ENCODE results near the gene TUBGCP4. TPM values are rescaled to one million over a fixed set of nuclear protein-coding genes. Genes with fewer than 3 reads are reported as not detected.
"Not testable (repeated sequence)": the region's sequence is repeated elsewhere in the genome, so short reads cannot be mapped to it uniquely, and the experiment has no call there.

TUBGCP4 gene
- polyA plus RNA-seq, 1 donor from 2014 or later, result 19.8 TPM

GRCh38 chr15:43376017-43376705 lies 5.3 kb downstream of the TUBGCP4 start:
- H3K36me3 Mint-ChIP-seq, result peaks cover 7% of the 10 kb centered on the region

GRCh38 chr15:43378601-43379000 lies 7.7 kb downstream of the TUBGCP4 start:
- H3K4me3 Mint-ChIP-seq, result no peak overlapping the region
- peaks cover 7% of the 10 kb centered on the region for H3K36me3 Mint-ChIP-seq
- H3K27ac Mint-ChIP-seq, result no peak overlapping the region
- no peaks in the 10 kb centered on the region for H3K9me3 Mint-ChIP-seq
- H3K4me1 Mint-ChIP-seq, result peaks cover 4 to 7% (median 6%) of the 10 kb centered on the region in 3 donors
- no peaks in the 10 kb centered on the region for H3K27me3 Mint-ChIP-seq

More at GRCh38 chr15:43376017-43376705, 5.3 kb downstream of the TUBGCP4 start:
- Mint-ChIP-seq H3K27me3 (no peaks in the 10 kb centered on the region), H3K4me3 (peak overlapping the region in 2 of 4 donors; percentile 34 to 85), H3K4me1 (peaks cover 17 to 24% (median 22%) of the 10 kb centered on the region in 3 donors), H3K9me3 (no peaks in the 10 kb centered on the region), H3K27ac (peak overlapping the region in 2 of 3 donors; percentile 16 to 78)

DNA sequence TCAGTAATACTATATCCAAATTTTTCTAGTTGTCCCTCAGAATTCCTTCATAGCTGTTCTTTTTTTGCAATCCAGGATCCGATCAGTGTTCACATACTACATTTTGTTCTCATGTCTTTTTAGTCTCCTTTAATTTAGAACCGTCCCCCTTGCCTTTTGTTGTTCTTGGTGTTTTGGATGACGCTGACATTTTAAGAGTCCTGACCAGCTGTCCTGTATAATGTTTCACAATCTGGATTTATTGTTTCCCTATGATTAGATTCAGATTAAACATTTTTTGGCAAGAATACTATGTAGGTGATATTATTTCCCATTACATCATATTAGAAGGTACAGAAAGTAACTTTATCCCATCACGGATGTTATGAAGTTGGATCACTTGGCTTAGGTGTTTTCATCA lies 11.4 kb downstream of the TUBGCP4 start:
- Mint-ChIP-seq H3K27me3 (no peaks in the 10 kb centered on the region), H3K4me3 (no peak overlapping the region), H3K4me1 (peaks cover 0 to 1% (median 0%) of the 10 kb centered on the region in 3 donors), H3K27ac (peak overlapping the region in 1 of 3 donors; percentile 59), H3K36me3 (peaks cover 10% of the 10 kb centered on the region), H3K9me3 (no peaks in the 10 kb centered on the region)

GRCh38 chr15:43383070-43383469 lies 12.2 kb downstream of the TUBGCP4 start:
- H3K4me3 Mint-ChIP-seq, result no peak overlapping the region
- H3K27ac Mint-ChIP-seq, result peak overlapping the region in 1 of 3 donors; percentile 67

GRCh38 chr15:43390723-43391122 lies 19.8 kb downstream of the TUBGCP4 start:
- peaks cover 4% of the 10 kb centered on the region for H3K36me3 Mint-ChIP-seq
- no peaks in the 10 kb centered on the region for H3K27me3 Mint-ChIP-seq
- H3K4me1 Mint-ChIP-seq, result peaks cover 0 to 2% (median 0%) of the 10 kb centered on the region in 3 donors
- peak overlapping the region in 1 of 3 donors; percentile 48 for H3K27ac Mint-ChIP-seq
- no peaks in the 10 kb centered on the region for H3K9me3 Mint-ChIP-seq
- no peak overlapping the region for H3K4me3 Mint-ChIP-seq

More at GRCh38 chr15:43383070-43383469, 12.2 kb downstream of the TUBGCP4 start:
- peaks cover 8% of the 10 kb centered on the region for H3K36me3 Mint-ChIP-seq
- peaks cover 0 to 1% (median 0%) of the 10 kb centered on the region in 3 donors for H3K4me1 Mint-ChIP-seq
- H3K9me3 Mint-ChIP-seq, result no peaks in the 10 kb centered on the region
- H3K27me3 Mint-ChIP-seq, result no peaks in the 10 kb centered on the region

DNA sequence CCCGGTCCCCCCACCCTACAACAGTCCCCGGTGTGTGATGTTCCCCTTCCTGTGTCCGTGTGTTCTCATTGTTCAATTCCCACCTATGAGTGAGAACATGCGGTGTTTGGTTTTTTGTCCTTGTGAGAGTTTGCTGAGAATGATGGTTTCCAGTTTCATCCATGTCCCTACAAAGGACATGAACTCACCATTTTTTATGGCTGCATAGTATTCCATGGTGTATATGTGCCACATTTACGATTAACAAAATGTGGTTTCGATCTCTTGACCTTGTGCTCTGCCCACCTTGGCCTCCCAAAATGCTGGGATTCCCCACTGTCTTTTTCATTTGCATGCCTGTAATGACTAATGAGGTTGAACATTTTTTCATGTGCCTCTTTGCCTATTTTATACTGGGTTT lies 22.7 kb downstream of the TUBGCP4 start:
- not testable (repeated sequence) for H3K27me3 Mint-ChIP-seq, H3K4me3 Mint-ChIP-seq, H3K9me3 Mint-ChIP-seq, H3K4me1 Mint-ChIP-seq
- Mint-ChIP-seq H3K36me3 (peaks cover 13% of the 10 kb centered on the region), H3K27ac (peak overlapping the region in 1 of 3 donors; percentile 67)

DNA sequence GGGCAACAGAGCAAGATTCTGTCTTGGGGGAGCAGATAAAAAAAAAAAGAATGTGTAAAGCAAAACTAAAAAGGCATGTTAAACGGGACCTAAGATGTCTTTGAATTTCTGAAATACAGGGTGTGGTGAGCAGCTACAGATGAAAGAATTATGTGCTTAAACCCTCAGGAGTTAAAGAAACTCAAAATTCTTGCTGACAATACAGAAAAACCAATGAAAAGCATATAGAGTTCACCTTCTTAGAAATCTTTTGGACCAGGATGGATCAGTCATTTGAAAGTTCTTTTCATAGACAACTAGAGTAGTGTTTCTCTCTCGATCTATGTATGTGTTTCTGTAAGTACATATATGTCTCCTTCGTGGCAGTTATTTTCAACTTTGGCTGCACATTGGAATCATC lies 31.4 kb downstream of the TUBGCP4 start:
- Mint-ChIP-seq H3K27me3 (no peaks in the 10 kb centered on the region), H3K27ac (no peak overlapping the region), H3K36me3 (peaks cover 11% of the 10 kb centered on the region), H3K9me3 (no peaks in the 10 kb centered on the region), H3K4me3 (no peak overlapping the region), H3K4me1 (no peaks in the 10 kb centered on the region)

GRCh38 chr15:43403616-43404015 lies 32.7 kb downstream of the TUBGCP4 start:
- Mint-ChIP-seq H3K27me3 (no peaks in the 10 kb centered on the region), H3K4me3 (no peak overlapping the region), H3K27ac (no peak overlapping the region), H3K36me3 (peaks cover 13% of the 10 kb centered on the region), H3K9me3 (no peaks in the 10 kb centered on the region), H3K4me1 (no peaks in the 10 kb centered on the region)

DNA sequence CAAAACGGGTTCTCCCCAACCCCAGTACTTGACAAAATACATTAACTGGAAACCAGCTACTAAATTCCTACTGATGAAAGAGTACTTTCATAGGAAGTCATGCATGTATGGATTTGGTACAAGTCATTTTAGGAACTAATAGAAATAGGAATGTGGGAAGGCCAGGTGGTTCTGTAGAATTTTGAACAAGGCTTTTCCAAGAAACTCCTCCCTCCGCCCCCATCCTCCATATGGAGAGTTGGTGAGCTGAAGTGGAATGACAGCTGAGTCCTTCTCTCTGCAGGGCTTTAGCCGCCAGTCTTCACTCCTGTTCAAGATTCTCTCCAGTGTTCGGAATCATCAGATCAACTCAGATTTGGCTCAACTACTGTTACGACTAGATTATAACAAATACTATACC lies 33.2 kb downstream of the TUBGCP4 start:
- Mint-ChIP-seq H3K9me3 (no peaks in the 10 kb centered on the region), H3K4me3 (no peak overlapping the region), H3K4me1 (no peaks in the 10 kb centered on the region), H3K27ac (no peak overlapping the region), H3K27me3 (no peaks in the 10 kb centered on the region), H3K36me3 (peaks cover 13% of the 10 kb centered on the region)

- Mint-ChIP-seq H3K9me3 (no peaks in the 10 kb centered on the region), H3K4me1 (no peaks in the 10 kb centered on the region), H3K36me3 (peaks cover 14% of the 10 kb centered on the region), H3K27me3 (no peaks in the 10 kb centered on the region), H3K4me3 (no peak overlapping the region), H3K27ac (peak overlapping the region in 1 of 3 donors; percentile 48)
Measured at GRCh38 chr15:43406189-43406588, 35.3 kb downstream of the TUBGCP4 start.

DNA sequence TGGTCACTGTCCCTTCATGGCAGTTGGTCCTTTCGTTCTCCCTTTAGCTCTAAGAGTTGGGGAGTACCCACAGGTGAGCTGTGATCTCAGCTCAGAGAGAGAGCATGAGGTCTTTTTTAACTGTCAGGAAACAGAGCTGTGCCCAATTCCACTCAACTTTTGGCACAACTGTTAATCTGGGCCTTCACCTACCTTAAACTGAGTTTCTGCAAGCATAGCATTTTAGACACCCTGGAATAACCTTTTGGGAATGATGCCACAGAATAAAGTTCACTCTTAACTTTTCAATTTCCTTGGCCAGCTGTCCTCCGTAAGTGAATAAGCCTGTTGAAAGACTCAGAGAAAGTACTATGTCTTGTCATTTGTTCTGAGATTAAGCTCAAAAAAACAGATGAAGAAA lies 35.9 kb downstream of the TUBGCP4 start:
- no peaks in the 10 kb centered on the region for H3K4me1 Mint-ChIP-seq
- no peak overlapping the region for H3K4me3 Mint-ChIP-seq
- H3K27ac Mint-ChIP-seq, result peak overlapping the region in 2 of 3 donors; percentile 15 to 40
- peaks cover 14% of the 10 kb centered on the region for H3K36me3 Mint-ChIP-seq
- no peaks in the 10 kb centered on the region for H3K9me3 Mint-ChIP-seq
- H3K27me3 Mint-ChIP-seq, result no peaks in the 10 kb centered on the region

GRCh38 chr15:43408789-43409188 lies 37.9 kb downstream of the TUBGCP4 start:
- Mint-ChIP-seq H3K27ac (no peak overlapping the region), H3K9me3 (no peaks in the 10 kb centered on the region)

DNA sequence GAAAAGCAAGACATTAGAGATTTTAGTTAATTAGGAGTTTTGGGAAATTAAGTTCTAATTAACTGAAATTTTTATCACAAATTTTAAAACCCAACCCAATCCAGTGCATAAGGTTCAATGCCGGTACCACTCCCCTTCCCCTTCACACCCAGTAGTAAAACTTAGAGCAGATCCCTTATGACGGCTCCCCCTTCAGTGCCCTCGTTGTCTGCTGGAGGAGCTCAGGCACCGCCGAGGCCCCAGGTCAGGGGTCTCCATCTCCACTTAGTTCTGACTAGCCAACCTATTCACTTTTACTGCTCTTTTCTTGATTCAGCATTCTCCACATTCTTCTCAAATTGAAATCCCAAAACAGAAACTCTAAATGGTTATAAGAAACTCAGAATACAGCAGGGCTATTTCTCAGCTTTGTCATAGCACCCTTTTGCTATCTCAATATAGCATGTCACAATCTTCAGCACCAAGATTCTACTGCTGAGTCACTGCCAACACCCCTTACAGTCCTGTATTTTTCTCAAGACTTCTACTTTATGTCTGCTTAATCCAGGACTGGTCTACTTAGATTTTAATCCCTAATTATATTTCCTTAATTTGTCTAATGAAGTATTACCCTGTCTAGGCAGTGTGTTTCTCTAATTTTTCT lies 39.8 kb downstream of the TUBGCP4 start:
- Mint-ChIP-seq H3K4me3 (no peak overlapping the region), H3K36me3 (peaks cover 6% of the 10 kb centered on the region), H3K9me3 (no peaks in the 10 kb centered on the region), H3K27ac (peak overlapping the region in 1 of 3 donors; percentile 39), H3K4me1 (no peaks in the 10 kb centered on the region), H3K27me3 (no peaks in the 10 kb centered on the region)

More at GRCh38 chr15:43408789-43409188, 37.9 kb downstream of the TUBGCP4 start:
- peaks cover 14% of the 10 kb centered on the region for H3K36me3 Mint-ChIP-seq
- H3K4me1 Mint-ChIP-seq, result no peaks in the 10 kb centered on the region
- H3K4me3 Mint-ChIP-seq, result no peak overlapping the region
- H3K27me3 Mint-ChIP-seq, result no peaks in the 10 kb centered on the region

- Mint-ChIP-seq H3K9me3 (no peaks in the 10 kb centered on the region), H3K36me3 (peaks cover 6% of the 10 kb centered on the region), H3K27ac (peak overlapping the region in 1 of 3 donors; percentile 32), H3K4me1 (no peaks in the 10 kb centered on the region), H3K4me3 (no peak overlapping the region), H3K27me3 (no peaks in the 10 kb centered on the region)
Measured at GRCh38 chr15:43412096-43412495, 41.2 kb downstream of the TUBGCP4 start.

- H3K27ac Mint-ChIP-seq, result no peak overlapping the region
- H3K9me3 Mint-ChIP-seq, result no peaks in the 10 kb centered on the region
- H3K27me3 Mint-ChIP-seq, result no peaks in the 10 kb centered on the region
- H3K4me3 Mint-ChIP-seq, result no peak overlapping the region
- peaks cover 0 to 1% (median 0%) of the 10 kb centered on the region in 3 donors for H3K4me1 Mint-ChIP-seq
- H3K36me3 Mint-ChIP-seq, result peaks cover 2% of the 10 kb centered on the region
Measured at GRCh38 chr15:43414196-43414595, 43.3 kb downstream of the TUBGCP4 start.

DNA sequence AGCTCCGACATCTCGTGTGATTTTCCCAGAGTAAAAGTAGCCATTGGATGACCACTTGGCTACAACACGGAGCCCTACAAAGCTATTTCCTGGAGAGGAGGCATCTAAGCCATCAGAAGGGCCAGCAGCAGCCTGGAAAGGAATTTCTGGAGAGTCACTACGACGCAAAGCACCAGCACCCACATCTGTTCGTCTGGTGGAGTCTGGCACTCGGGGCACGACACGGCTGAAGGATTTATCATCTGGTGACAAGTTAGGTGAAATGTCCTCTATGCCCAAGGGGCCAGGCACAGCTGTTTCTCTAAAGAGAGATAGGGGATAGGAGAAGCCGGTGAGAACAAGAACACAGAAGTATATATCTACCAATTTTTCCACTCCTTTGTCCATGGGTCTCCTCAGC lies 49.5 kb downstream of the TUBGCP4 start:
- peaks cover 0 to 7% (median 4%) of the 10 kb centered on the region in 3 donors for H3K4me1 Mint-ChIP-seq
- no peaks in the 10 kb centered on the region for H3K9me3 Mint-ChIP-seq
- H3K36me3 Mint-ChIP-seq, result peaks cover 6% of the 10 kb centered on the region
- H3K4me3 Mint-ChIP-seq, result no peak overlapping the region
- H3K27me3 Mint-ChIP-seq, result no peaks in the 10 kb centered on the region
- peak overlapping the region in 1 of 3 donors; percentile 69 for H3K27ac Mint-ChIP-seq
